ENCODE results near the gene ISCU. TPM values are rescaled to one million over a fixed set of nuclear protein-coding genes. Genes with fewer than 3 reads are reported as not detected.

Gene ISCU
- total and polyA plus RNA-seq, 8 donors: 78.0 to 147 (median 84.6) TPM

- Histone ChIP-seq H3K27me3 (peaks cover 0 to 4% of the 10 kb centered on the region in 2 donors), H3K36me3 (no peaks in the 10 kb centered on the region), H3K4me3 (no peak overlapping the region), H3K4me1 (no peaks in the 10 kb centered on the region), H3K9me3 (no peaks in the 10 kb centered on the region), H3K27ac (no peak overlapping the region)
- DNase-seq: no peak
- no peak for ATAC-seq
- intact Hi-C loops (cut with DNase I): no loop called here
- TF ChIP-seq, protein P1, sequence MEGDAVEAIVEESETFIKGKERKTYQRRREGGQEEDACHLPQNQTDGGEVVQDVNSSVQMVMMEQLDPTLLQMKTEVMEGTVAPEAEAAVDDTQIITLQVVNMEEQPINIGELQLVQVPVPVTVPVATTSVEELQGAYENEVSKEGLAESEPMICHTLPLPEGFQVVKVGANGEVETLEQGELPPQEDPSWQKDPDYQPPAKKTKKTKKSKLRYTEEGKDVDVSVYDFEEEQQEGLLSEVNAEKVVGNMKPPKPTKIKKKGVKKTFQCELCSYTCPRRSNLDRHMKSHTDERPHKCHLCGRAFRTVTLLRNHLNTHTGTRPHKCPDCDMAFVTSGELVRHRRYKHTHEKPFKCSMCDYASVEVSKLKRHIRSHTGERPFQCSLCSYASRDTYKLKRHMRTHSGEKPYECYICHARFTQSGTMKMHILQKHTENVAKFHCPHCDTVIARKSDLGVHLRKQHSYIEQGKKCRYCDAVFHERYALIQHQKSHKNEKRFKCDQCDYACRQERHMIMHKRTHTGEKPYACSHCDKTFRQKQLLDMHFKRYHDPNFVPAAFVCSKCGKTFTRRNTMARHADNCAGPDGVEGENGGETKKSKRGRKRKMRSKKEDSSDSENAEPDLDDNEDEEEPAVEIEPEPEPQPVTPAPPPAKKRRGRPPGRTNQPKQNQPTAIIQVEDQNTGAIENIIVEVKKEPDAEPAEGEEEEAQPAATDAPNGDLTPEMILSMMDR (IDR thresholded peaks at IDR 0.05): no peak
Measured at GRCh38 chr12:108604208-108604941, 42.0 kb downstream of the ISCU start.

- H3K4me1 ChIP-seq: no peaks in the 10 kb centered on the region
- peaks cover 0 to 4% of the 10 kb centered on the region in 2 donors for H3K27me3 ChIP-seq
- ATAC-seq (no peak), DNase-seq (peak in 1 of 4 donors; percentile 19)
- H3K27ac ChIP-seq: no peak overlapping the region
- TF ChIP-seq, protein P1 (IDR thresholded peaks at IDR 0.05): no peak
- intact Hi-C loops (cut with DNase I): no loop called here
- H3K36me3 ChIP-seq: no peaks in the 10 kb centered on the region
- no peaks in the 10 kb centered on the region for H3K9me3 ChIP-seq
- no peak overlapping the region for H3K4me3 ChIP-seq
Measured at GRCh38 chr12:108605000-108605689, 42.7 kb downstream of the ISCU start.

DNA sequence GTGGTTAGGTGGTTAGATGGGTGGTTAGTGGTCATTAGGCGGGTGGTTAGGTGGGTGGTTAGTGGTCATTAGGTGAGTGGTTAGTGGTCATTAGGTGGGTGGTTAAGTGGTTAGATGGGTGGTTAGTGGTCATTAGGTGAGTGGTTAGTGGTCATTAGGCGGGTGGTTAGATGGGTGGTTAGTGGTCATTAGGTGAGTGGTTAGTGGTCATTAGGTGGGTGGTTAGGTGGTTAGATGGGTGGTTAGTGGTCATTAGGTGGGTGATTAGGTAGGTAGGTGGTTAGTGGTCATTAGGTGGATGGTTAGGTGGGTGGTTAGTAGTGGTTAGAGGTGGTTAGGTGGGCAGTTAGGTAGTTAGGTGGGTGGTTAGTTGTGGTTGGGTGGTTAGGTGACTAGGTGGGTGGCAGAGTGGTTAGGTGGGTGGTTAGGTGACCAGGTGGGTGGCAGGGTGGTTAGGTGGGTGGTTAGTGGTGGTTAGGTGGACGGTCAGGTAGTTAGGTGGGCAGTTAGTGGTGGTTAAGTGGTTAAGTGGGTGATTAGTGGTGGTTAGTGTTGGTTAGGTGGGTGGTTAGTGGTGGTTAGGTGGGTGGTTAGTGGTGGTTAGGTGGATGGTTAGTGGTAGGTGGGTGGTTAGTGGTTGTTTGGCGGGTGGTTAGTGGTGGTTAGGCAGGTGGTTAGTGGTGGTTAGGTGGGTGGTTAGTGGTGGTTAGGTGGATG lies 43.5 kb downstream of the ISCU start:
- intact Hi-C loops (cut with DNase I): no loop called here
- TF ChIP-seq, protein P1 (IDR thresholded peaks at IDR 0.05): no peak
- Histone ChIP-seq H3K4me1 (no peaks in the 10 kb centered on the region), H3K27me3 (peaks cover 0 to 4% of the 10 kb centered on the region in 2 donors), H3K9me3 (no peaks in the 10 kb centered on the region), H3K4me3 (no peak overlapping the region), H3K27ac (no peak overlapping the region), H3K36me3 (no peaks in the 10 kb centered on the region)
- ATAC-seq (no peak), DNase-seq (no peak)

GRCh38 chr12:108606492-108606891 lies 44.1 kb downstream of the ISCU start:
- H3K27me3 ChIP-seq: peaks cover 0 to 4% of the 10 kb centered on the region in 2 donors
- no peaks in the 10 kb centered on the region for H3K36me3 ChIP-seq
- no peaks in the 10 kb centered on the region for H3K9me3 ChIP-seq
- TF ChIP-seq, protein P1 (IDR thresholded peaks at IDR 0.05): no peak
- intact Hi-C loops (cut with DNase I): no loop called here
- H3K27ac ChIP-seq: no peak overlapping the region
- H3K4me1 ChIP-seq: peaks cover 0 to 2% of the 10 kb centered on the region in 2 donors
- H3K4me3 ChIP-seq: no peak overlapping the region
- peak in 1 of 4 donors; percentile 23 for DNase-seq
- no peak for ATAC-seq

All from left lung (tissue), 10 donors.